Progenitor cell of endocrine pancreas (in vitro differentiated cells): ENCODE results near the gene DVL1. TPM values are rescaled to one million over a fixed set of nuclear protein-coding genes. Genes with fewer than 3 reads are reported as not detected.

ENCODE experiments used
- DNase-seq: peaks from one replicate; pipeline ENCODE4 v3.0.0; 2021; ENCODE audit warnings: low spot score; ENCODE audit not compliant: unreplicated experiment
- H3K27ac Mint-ChIP-seq: 2 replicates; pipeline ENCODE4 v1.8.0; 2021; ENCODE audit warnings: mild to moderate bottlenecking, moderate library complexity, mixed read lengths
- H3K27me3 Mint-ChIP-seq: 2 replicates; pipeline ENCODE4 v1.8.0; 2021; ENCODE audit warnings: mixed read lengths
- H3K36me3 Mint-ChIP-seq: 2 replicates; pipeline ENCODE4 v1.8.0; 2022; ENCODE audit warnings: mixed read lengths; ENCODE audit not compliant: insufficient read depth
- H3K4me1 Mint-ChIP-seq: 2 replicates; pipeline ENCODE4 v1.8.0; 2021; ENCODE audit warnings: low read depth, mixed read lengths
- H3K4me3 Mint-ChIP-seq: 2 replicates; pipeline ENCODE4 v1.8.0; 2021; ENCODE audit warnings: low read depth, mild to moderate bottlenecking, moderate library complexity, mixed read lengths
- H3K9me3 Mint-ChIP-seq: 2 replicates; pipeline ENCODE4 v1.8.0; 2021; ENCODE audit warnings: low read depth, mixed read lengths
- microRNA-seq: library from miRNA; unstranded; fragments of <30 nt; microRNA quantifications from one replicate; pipeline ENCODE4 v1.1.0, GENCODE V29; 2020; ENCODE audit warnings: borderline number of aligned reads; ENCODE audit not compliant: unreplicated experiment
- total RNA-seq: library from RNA; stranded (reverse); gene quantifications from 2 replicates; pipeline ENCODE4 v1.2.1, GENCODE V29; 2021
- TF ChIP-seq, protein P1 (sequence below): fragments of 200-600 bp; sonication (generic); IDR thresholded peaks from one replicate; pipeline ENCODE4 v1.5.0; 2021; ENCODE audit warnings: antibody characterized with exemption, mild to moderate bottlenecking; ENCODE audit not compliant: unreplicated experiment

Gene DVL1
- total RNA-seq, 1 donor from 2014 or later, result 60.1 TPM

DNA sequence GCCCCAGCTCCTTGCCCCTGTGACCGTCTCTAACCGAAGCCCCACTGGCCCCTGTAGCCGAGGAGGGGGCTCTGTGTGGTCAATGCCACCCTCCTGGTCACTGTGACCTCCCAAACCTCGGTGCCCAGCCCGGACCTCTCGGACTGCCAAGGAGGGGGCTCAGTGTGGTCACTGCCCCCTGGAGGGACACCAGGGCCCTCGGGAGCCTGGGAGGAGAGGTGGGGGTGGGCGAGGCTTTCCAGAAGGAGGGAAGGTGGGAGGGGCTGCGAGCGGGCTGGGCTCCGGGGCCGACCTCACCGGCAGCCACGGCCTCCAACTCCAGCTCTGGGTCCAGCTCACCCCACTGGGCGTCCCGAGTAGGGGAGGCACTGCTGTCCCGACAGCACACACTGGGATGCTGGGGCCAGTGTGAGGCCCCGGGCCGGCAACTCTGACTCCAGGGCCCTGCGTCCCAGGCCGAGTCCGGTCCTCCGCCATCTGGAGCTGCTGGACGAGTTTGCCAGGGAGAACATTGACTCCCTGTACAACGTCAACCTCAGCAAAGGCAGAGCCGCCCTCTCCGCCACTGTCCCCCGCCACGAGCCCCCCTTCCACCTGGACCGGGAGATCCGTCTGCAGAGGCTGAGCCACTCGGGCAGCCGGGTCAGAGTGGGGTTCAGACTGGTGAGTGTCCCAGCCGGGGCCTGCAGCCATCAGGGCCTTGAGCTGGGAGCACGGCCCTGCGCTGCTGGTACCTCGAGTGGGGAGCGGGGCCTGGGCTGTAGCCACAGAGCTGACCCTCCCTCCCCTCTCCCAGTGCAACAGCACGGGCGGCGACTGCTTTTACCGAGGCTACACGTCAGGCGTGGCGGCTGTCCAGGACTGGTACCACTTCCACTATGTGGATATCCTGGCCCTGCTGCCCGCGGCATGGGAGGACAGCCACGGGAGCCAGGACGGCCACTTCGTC lies 62.6 kb downstream of the DVL1 start:
- no peaks in the 10 kb centered on the region for H3K36me3 Mint-ChIP-seq
- no peaks in the 10 kb centered on the region for H3K27me3 Mint-ChIP-seq
- TF ChIP-seq, protein P1, sequence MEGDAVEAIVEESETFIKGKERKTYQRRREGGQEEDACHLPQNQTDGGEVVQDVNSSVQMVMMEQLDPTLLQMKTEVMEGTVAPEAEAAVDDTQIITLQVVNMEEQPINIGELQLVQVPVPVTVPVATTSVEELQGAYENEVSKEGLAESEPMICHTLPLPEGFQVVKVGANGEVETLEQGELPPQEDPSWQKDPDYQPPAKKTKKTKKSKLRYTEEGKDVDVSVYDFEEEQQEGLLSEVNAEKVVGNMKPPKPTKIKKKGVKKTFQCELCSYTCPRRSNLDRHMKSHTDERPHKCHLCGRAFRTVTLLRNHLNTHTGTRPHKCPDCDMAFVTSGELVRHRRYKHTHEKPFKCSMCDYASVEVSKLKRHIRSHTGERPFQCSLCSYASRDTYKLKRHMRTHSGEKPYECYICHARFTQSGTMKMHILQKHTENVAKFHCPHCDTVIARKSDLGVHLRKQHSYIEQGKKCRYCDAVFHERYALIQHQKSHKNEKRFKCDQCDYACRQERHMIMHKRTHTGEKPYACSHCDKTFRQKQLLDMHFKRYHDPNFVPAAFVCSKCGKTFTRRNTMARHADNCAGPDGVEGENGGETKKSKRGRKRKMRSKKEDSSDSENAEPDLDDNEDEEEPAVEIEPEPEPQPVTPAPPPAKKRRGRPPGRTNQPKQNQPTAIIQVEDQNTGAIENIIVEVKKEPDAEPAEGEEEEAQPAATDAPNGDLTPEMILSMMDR, result no peak
- H3K9me3 Mint-ChIP-seq, result no peaks in the 10 kb centered on the region
- no peak overlapping the region for H3K4me3 Mint-ChIP-seq
- no peaks in the 10 kb centered on the region for H3K4me1 Mint-ChIP-seq
- no peak overlapping the region for H3K27ac Mint-ChIP-seq
- DNase-seq, result no peak

DNA sequence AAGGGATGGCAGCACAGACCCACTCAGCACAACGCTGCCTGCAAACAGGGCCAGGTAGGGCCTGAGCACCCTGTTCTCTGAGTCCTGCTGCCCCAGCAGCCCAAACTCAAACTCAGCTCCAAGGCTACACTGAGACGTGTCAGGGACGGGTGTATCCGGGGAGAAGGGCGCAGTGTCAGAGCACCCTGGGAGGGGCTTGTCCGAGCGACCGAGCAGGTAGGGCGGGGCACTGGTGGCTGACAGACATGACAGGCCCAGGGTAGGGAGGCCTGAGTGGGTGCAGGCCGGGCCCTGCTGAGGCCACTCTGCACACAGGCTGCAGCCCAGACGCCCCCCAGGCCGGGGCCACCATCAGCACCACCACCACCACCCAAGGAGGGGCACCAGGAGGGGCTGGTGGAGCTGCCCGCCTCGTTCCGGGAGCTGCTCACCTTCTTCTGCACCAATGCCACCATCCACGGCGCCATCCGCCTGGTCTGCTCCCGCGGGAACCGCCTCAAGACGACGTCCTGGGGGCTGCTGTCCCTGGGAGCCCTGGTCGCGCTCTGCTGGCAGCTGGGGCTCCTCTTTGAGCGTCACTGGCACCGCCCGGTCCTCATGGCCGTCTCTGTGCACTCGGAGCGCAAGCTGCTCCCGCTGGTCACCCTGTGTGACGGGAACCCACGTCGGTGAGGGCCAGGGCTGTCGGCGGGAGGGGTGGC lies 63.5 kb downstream of the DVL1 start:
- TF ChIP-seq, protein P1, result no peak
- H3K27ac Mint-ChIP-seq, result no peak overlapping the region
- no peaks in the 10 kb centered on the region for H3K27me3 Mint-ChIP-seq
- no peaks in the 10 kb centered on the region for H3K36me3 Mint-ChIP-seq
- DNase-seq, result no peak
- H3K9me3 Mint-ChIP-seq, result no peaks in the 10 kb centered on the region
- no peaks in the 10 kb centered on the region for H3K4me1 Mint-ChIP-seq
- no peak overlapping the region for H3K4me3 Mint-ChIP-seq

Small RNAs within 50 kb of the gene (microRNA-seq; reads per million reads assigned to microRNA genes)
- gene MIR6726 (9.0 reads per million, percentile 14 among the genes with 10 or more reads in this experiment), gene MIR6727 (not detected), gene MIR6808 (not detected)

Other genes with a start within 250 kb of the DVL1 start
- gene C1orf159, start 233.3 kb downstream of the DVL1 start, total RNA-seq, result 21.3 and 23.2 TPM in 2 replicates
- gene TTLL10, start 175.5 kb downstream of the DVL1 start, total RNA-seq, result 5.0 and 5.5 TPM in 2 replicates
- 0.48 TPM in 1 of 2 replicates, not detected in the other for gene TNFRSF18, start 142.8 kb downstream of the DVL1 start, total RNA-seq
- gene TNFRSF4, start 135.3 kb downstream of the DVL1 start, total RNA-seq, result 0.33 and 0.38 TPM in 2 replicates
- gene SDF4, start 117.4 kb downstream of the DVL1 start, total RNA-seq, result 103 and 107 TPM in 2 replicates
- 31.7 and 31.9 TPM in 2 replicates for gene B3GALT6, start 117.2 kb downstream of the DVL1 start, total RNA-seq
- gene C1QTNF12, start 102.7 kb downstream of the DVL1 start, total RNA-seq, result 1.7 and 2.7 TPM in 2 replicates
- 67.0 and 73.6 TPM in 2 replicates for gene UBE2J2, start 75.6 kb downstream of the DVL1 start, total RNA-seq
- 7.4 and 11.3 TPM in 2 replicates for gene SCNN1D, start 69.0 kb downstream of the DVL1 start, total RNA-seq
- gene ACAP3, start 41.5 kb downstream of the DVL1 start, total RNA-seq, result 111 and 124 TPM in 2 replicates
- gene PUSL1, start 40.8 kb downstream of the DVL1 start, total RNA-seq, result 13.8 and 17.9 TPM in 2 replicates
- 163 and 177 TPM in 2 replicates for gene INTS11, start 24.8 kb downstream of the DVL1 start, total RNA-seq
- gene CPTP, start 24.6 kb downstream of the DVL1 start, total RNA-seq, result 16.8 and 17.5 TPM in 2 replicates
- gene TAS1R3, start 18.1 kb downstream of the DVL1 start, total RNA-seq, result 1.1 and 1.2 TPM in 2 replicates
- gene MXRA8, start 9.1 kb upstream of the DVL1 start, total RNA-seq, result 24.3 and 25.0 TPM in 2 replicates
- 107 TPM in 2 replicates for gene AURKAIP1, start 25.8 kb upstream of the DVL1 start, total RNA-seq
- gene CCNL2, start 49.9 kb upstream of the DVL1 start, total RNA-seq, result 381 and 386 TPM in 2 replicates
- 104 and 109 TPM in 2 replicates for gene MRPL20, start 57.9 kb upstream of the DVL1 start, total RNA-seq
- gene ANKRD65, start 71.9 kb upstream of the DVL1 start, total RNA-seq, result 15.1 and 18.1 TPM in 2 replicates
- gene VWA1, start 86.3 kb upstream of the DVL1 start, total RNA-seq, result 29.7 and 36.8 TPM in 2 replicates
- gene ATAD3C, start 100.3 kb upstream of the DVL1 start, total RNA-seq, result 1.6 and 1.9 TPM in 2 replicates
- gene ATAD3B, start 122.3 kb upstream of the DVL1 start, total RNA-seq, result 36.7 and 42.0 TPM in 2 replicates
- 37.4 and 38.8 TPM in 2 replicates for gene ATAD3A, start 162.7 kb upstream of the DVL1 start, total RNA-seq
- 5.1 and 6.6 TPM in 2 replicates for gene TMEM240, start 191.2 kb upstream of the DVL1 start, total RNA-seq
- gene SSU72, start 225.4 kb upstream of the DVL1 start, total RNA-seq, result 114 and 118 TPM in 2 replicates